ENCODE results near the gene REEP5.

REEP5 gene

DNA sequence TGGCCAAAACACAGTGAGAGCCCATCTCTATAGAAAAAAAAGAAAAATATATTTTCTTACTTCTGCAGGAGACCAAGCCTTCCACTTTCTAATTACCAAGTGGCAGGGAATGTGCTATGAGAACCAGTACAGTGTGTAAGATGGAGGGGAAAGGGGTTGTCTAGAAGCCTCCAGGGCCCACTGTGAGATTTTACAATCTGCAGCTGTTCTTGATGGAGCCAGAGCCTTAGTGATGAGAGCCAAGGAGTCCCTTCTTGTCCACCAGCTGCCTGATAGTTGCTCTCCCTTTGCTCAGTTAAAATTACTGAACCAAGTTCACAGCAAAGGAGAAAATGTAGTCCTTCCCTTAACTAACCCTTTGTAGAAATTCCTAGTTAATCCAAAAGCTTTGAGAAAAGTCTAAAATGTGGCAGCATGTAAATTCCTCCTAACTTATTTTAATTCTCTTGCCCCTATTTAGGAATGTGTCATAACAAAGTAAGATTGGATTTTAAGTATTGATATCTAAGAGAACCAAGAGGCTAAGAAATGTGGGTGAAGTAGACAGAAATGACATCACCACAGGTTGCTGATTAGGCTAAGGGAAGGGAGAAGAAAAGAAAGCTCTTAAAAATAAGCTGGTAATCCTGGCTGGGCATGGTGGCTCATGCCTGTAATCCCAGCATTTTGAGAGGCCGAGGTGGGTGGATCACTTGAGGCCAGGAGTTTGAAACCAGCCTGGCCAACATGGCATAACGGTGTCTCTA, 41.6 kb downstream of the REEP5 start:
- Histone ChIP-seq H3K36me3 (ENCODE audit: control insufficient read depth, low read length) (peaks cover 85% of the 10 kb centered on the region), H4K20me1 (ENCODE audit: control insufficient read depth, insufficient read depth, low read depth, low read length) (no peaks in the 10 kb centered on the region), H3K9me2 (replicated peaks; ENCODE audit: control insufficient read depth, low read length) (no peaks in the 10 kb centered on the region), H3K4me3 (ENCODE audit: low read length) (no peak overlapping the region), H3K79me2 (ENCODE audit: control insufficient read depth, low read length) (no peaks in the 10 kb centered on the region), H3K27me3 (ENCODE audit: control insufficient read depth, low read length) (no peaks in the 10 kb centered on the region), H3K4me2 (ENCODE audit: low read length) (no peak overlapping the region), H3K4me1 (ENCODE audit: control insufficient read depth, low read length) (peaks cover 3% of the 10 kb centered on the region; the same call in 1 of the 2 replicates), H3K27ac (ENCODE audit: low read depth, low read length) (no peak overlapping the region), H3F3A (ENCODE audit: control insufficient read depth, insufficient read depth) (peaks cover 18% of the 10 kb centered on the region), H3K9me3 (ENCODE audit: control insufficient read depth, insufficient read depth, low read length) (no peaks in the 10 kb centered on the region)
- TF ChIP-seq, protein P1, sequence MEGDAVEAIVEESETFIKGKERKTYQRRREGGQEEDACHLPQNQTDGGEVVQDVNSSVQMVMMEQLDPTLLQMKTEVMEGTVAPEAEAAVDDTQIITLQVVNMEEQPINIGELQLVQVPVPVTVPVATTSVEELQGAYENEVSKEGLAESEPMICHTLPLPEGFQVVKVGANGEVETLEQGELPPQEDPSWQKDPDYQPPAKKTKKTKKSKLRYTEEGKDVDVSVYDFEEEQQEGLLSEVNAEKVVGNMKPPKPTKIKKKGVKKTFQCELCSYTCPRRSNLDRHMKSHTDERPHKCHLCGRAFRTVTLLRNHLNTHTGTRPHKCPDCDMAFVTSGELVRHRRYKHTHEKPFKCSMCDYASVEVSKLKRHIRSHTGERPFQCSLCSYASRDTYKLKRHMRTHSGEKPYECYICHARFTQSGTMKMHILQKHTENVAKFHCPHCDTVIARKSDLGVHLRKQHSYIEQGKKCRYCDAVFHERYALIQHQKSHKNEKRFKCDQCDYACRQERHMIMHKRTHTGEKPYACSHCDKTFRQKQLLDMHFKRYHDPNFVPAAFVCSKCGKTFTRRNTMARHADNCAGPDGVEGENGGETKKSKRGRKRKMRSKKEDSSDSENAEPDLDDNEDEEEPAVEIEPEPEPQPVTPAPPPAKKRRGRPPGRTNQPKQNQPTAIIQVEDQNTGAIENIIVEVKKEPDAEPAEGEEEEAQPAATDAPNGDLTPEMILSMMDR (IDR thresholded peaks at IDR 0.05; ENCODE audit: low read depth, low read length, poor library complexity, severe bottlenecking) = no peak
- no peak for TF ChIP-seq EZH2phosphoT487 (IDR thresholded peaks at IDR 0.05; ENCODE audit: borderline replicate concordance, low read length)

DNA sequence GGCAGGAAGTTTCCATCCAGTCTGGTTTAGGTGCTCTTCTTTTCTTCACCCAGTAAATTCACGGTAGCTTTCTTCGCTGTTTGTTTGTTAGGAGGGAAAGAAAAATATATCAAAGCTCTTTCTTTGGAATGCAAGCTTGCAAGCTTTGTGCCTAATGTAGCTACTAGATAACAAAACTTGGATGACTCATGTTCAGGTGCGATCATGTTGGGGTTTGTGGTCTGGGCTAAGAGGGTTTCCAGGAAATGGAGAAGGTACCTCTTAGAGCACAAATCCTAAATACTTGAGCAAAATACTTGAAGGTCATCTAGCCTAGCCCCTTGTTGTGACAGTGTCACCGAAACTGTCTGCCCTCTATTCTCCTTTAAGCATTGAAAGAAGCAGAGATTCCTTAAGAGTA, 43.3 kb downstream of the REEP5 start:
- Histone ChIP-seq H3F3A (ENCODE audit: control insufficient read depth, insufficient read depth) (peaks cover 18% of the 10 kb centered on the region), H4K20me1 (ENCODE audit: control insufficient read depth, insufficient read depth, low read depth, low read length) (no peaks in the 10 kb centered on the region), H3K9me2 (replicated peaks; ENCODE audit: control insufficient read depth, low read length) (no peaks in the 10 kb centered on the region), H3K9me3 (ENCODE audit: control insufficient read depth, insufficient read depth, low read length) (no peaks in the 10 kb centered on the region), H3K27me3 (ENCODE audit: control insufficient read depth, low read length) (no peaks in the 10 kb centered on the region), H3K27ac (ENCODE audit: low read depth, low read length) (no peak overlapping the region), H3K4me3 (ENCODE audit: low read length) (no peak overlapping the region), H3K4me2 (ENCODE audit: low read length) (no peak overlapping the region), H3K79me2 (ENCODE audit: control insufficient read depth, low read length) (no peaks in the 10 kb centered on the region), H3K36me3 (ENCODE audit: control insufficient read depth, low read length) (peaks cover 75% of the 10 kb centered on the region), H3K4me1 (ENCODE audit: control insufficient read depth, low read length) (peaks cover 3% of the 10 kb centered on the region; the same call in 1 of the 2 replicates)
- no peak for TF ChIP-seq EZH2phosphoT487 (IDR thresholded peaks at IDR 0.05; ENCODE audit: borderline replicate concordance, low read length)
- TF ChIP-seq, protein P1 (IDR thresholded peaks at IDR 0.05; ENCODE audit: low read depth, low read length, poor library complexity, severe bottlenecking) = no peak

DNA sequence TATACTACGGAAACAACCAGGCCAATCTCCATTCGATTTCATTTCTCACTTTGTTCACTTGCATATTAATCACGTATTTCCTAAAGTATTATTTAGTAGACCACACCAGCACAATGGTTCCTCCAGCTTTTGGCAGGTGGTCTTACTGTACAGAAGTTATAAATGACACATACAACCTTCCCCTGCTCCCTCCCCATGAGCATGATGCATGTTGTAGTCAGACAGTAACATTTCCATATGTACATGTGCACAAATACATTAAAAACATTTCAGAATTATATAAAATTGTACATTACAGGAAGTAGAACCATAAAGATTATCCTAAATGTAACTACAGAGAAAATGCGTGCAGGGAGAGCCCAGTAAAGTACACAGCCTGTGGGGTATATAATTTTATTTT, 43.9 kb downstream of the REEP5 start:
- no peaks in the 10 kb centered on the region for H3K79me2 ChIP-seq (ENCODE audit: control insufficient read depth, low read length)

More for the DNA sequence above, 43.9 kb downstream of the REEP5 start:
- H3K9me2 ChIP-seq (replicated peaks; ENCODE audit: control insufficient read depth, low read length) = no peaks in the 10 kb centered on the region
- peaks cover 69% of the 10 kb centered on the region for H3K36me3 ChIP-seq (ENCODE audit: control insufficient read depth, low read length)
- peaks cover 18% of the 10 kb centered on the region for H3F3A ChIP-seq (ENCODE audit: control insufficient read depth, insufficient read depth)
- no peak overlapping the region for H3K27ac ChIP-seq (ENCODE audit: low read depth, low read length)
- H3K9me3 ChIP-seq (ENCODE audit: control insufficient read depth, insufficient read depth, low read length) = no peaks in the 10 kb centered on the region
- H3K4me3 ChIP-seq (ENCODE audit: low read length) = no peak overlapping the region
- H3K4me1 ChIP-seq (ENCODE audit: control insufficient read depth, low read length) = peaks cover 3% of the 10 kb centered on the region; the same call in 1 of the 2 replicates
- no peak overlapping the region for H3K4me2 ChIP-seq (ENCODE audit: low read length)
- H4K20me1 ChIP-seq (ENCODE audit: control insufficient read depth, insufficient read depth, low read depth, low read length) = no peaks in the 10 kb centered on the region
- H3K27me3 ChIP-seq (ENCODE audit: control insufficient read depth, low read length) = no peaks in the 10 kb centered on the region
- TF ChIP-seq EZH2phosphoT487 (IDR thresholded peaks at IDR 0.05; ENCODE audit: borderline replicate concordance, low read length) = no peak
- TF ChIP-seq, protein P1 (IDR thresholded peaks at IDR 0.05; ENCODE audit: low read depth, low read length, poor library complexity, severe bottlenecking) = no peak
